ENCODE measurements around the gene MEF2A.

MEF2A gene

GRCh38 chr15:99593070-99593469 is 27.3 kb downstream of the MEF2A start:
- intact Hi-C loops (cut with DNase I), result no loop called here
- no peak for DNase-seq

GRCh38 chr15:99594916-99595315 is 29.1 kb downstream of the MEF2A start:
- intact Hi-C loops (cut with DNase I), result no loop called here
- DNase-seq, result no peak

GRCh38 chr15:99598296-99598695 is 32.5 kb downstream of the MEF2A start:
- DNase-seq, result no peak
- intact Hi-C loops (cut with DNase I), result no loop called here

- DNase-seq, result no peak
- intact Hi-C loops (cut with DNase I), result no loop called here
These were observed 38.0 kb downstream of the MEF2A start for GRCh38 chr15:99603828-99604227.

- no peak for DNase-seq
- intact Hi-C loops (cut with DNase I), result no loop called here
These were observed 39.1 kb downstream of the MEF2A start for GRCh38 chr15:99604865-99605264.

GRCh38 chr15:99605490-99605931 is 39.7 kb downstream of the MEF2A start:
- intact Hi-C loops (cut with DNase I), result no loop called here
- DNase-seq, result no peak

- no peak for DNase-seq
- intact Hi-C loops (cut with DNase I), result no loop called here
These were observed 40.2 kb downstream of the MEF2A start for GRCh38 chr15:99605990-99606389.

- no peak for DNase-seq
- intact Hi-C loops (cut with DNase I), result no loop called here
These were observed 40.9 kb downstream of the MEF2A start for GRCh38 chr15:99606646-99607045.

GRCh38 chr15:99613481-99613880 is 47.7 kb downstream of the MEF2A start:
- DNase-seq, result no peak
- intact Hi-C loops (cut with DNase I), result no loop called here

GRCh38 chr15:99613887-99614647 is 48.3 kb downstream of the MEF2A start:
- intact Hi-C loops (cut with DNase I), result no loop called here
- DNase-seq, result no peak

- no peak for DNase-seq
- intact Hi-C loops (cut with DNase I), result no loop called here
These were observed 49.0 kb downstream of the MEF2A start for GRCh38 chr15:99614749-99615288.

GRCh38 chr15:99615460-99615859 is 49.7 kb downstream of the MEF2A start:
- DNase-seq, result no peak
- intact Hi-C loops (cut with DNase I), result no loop called here

GRCh38 chr15:99616129-99616528 is 50.3 kb downstream of the MEF2A start:
- DNase-seq, result no peak
- intact Hi-C loops (cut with DNase I), result no loop called here

- intact Hi-C loops (cut with DNase I), result no loop called here
These were observed 51.1 kb downstream of the MEF2A start for GRCh38 chr15:99616773-99617342.

GRCh38 chr15:99618941-99619411 is 53.2 kb downstream of the MEF2A start:
- DNase-seq, result no peak
- intact Hi-C loops (cut with DNase I), result no loop called here

More at GRCh38 chr15:99616773-99617342, 51.1 kb downstream of the MEF2A start:
- DNase-seq, result no peak

GRCh38 chr15:99619712-99620111 is 53.9 kb downstream of the MEF2A start:
- intact Hi-C loops (cut with DNase I), result no loop called here
- DNase-seq, result no peak

- intact Hi-C loops (cut with DNase I), result no loop called here
- DNase-seq, result no peak
These were observed 54.4 kb downstream of the MEF2A start for GRCh38 chr15:99620178-99620577.

GRCh38 chr15:99621767-99622166 is 56.0 kb downstream of the MEF2A start:
- DNase-seq, result no peak

GRCh38 chr15:99628374-99629001 is 62.7 kb downstream of the MEF2A start:
- intact Hi-C loops (cut with DNase I), result no loop called here
- no peak for DNase-seq

More at GRCh38 chr15:99621767-99622166, 56.0 kb downstream of the MEF2A start:
- intact Hi-C loops (cut with DNase I), result no loop called here

- intact Hi-C loops (cut with DNase I), result no loop called here
- DNase-seq, result no peak
These were observed 64.9 kb downstream of the MEF2A start for GRCh38 chr15:99630607-99631131.

Measured in head of caudate nucleus (tissue), 42 donors.